Nephron (organoid): ENCODE results near the gene SNTA1.

Experiments
- H3K27ac Mint-ChIP-seq, 3 experiments: 2 replicates each; pipeline ENCODE4 v1.8.0; 2020; ENCODE audit warnings: mixed read lengths in 3 of 3, mild to moderate bottlenecking in 2 of 3, moderate library complexity in 1 of 3
- H3K27me3 Mint-ChIP-seq: 2 replicates; pipeline ENCODE4 v1.8.0; 2021; ENCODE audit warnings: low read depth, mild to moderate bottlenecking, moderate library complexity, mixed read lengths
- H3K36me3 Mint-ChIP-seq: 2 replicates; pipeline ENCODE4 v1.8.0; 2020; ENCODE audit warnings: low read depth, mixed read lengths
- H3K4me1 Mint-ChIP-seq: 2 replicates; pipeline ENCODE4 v1.8.0; 2020; ENCODE audit warnings: mixed read lengths
- H3K4me3 Mint-ChIP-seq, 3 experiments: 2 replicates each; pipeline ENCODE4 v1.8.0; 2020; ENCODE audit warnings: mild to moderate bottlenecking in 3 of 3, mixed read lengths in 3 of 3, moderate library complexity in 2 of 3
- H3K9me3 Mint-ChIP-seq: 2 replicates; pipeline ENCODE4 v1.8.0; 2020; ENCODE audit warnings: mixed read lengths
- TF ChIP-seq, protein P1 (sequence below), 3 experiments: fragments of 200-600 bp; sonication (generic); IDR thresholded peaks; one replicate each; pipeline ENCODE4 v1.5.0; 2021; ENCODE audit warnings: antibody characterized with exemption in 3 of 3; ENCODE audit not compliant: unreplicated experiment in 3 of 3

The SNTA1 gene

DNA sequence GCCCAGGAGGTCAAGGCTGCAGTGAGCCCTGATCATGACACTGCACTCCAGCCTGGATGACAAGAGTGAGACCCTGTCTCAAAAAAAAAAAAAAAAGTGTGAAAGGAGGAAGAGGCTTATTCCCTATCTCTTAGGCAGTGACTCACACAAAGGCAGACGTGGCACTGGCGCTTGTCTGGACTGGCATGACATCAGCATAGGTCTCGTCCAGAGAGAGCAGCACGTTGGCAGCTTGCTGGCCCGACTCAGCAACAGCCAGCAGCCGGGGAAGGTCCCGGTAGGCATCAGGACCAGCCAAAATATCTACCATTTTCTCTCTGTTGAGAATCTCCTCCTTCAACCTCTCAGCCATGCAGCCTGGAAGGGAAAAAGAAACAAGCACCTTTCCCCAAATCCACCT lies 56.4 kb downstream of the SNTA1 start:
- Mint-ChIP-seq H3K36me3 (peaks cover 64% of the 10 kb centered on the region), H3K9me3 (peaks cover 2% of the 10 kb centered on the region), H3K4me1 (peaks cover 5% of the 10 kb centered on the region), H3K27me3 (no peaks in the 10 kb centered on the region), H3K27ac (no peak overlapping the region), H3K4me3 (no peak overlapping the region)
- TF ChIP-seq, protein P1, sequence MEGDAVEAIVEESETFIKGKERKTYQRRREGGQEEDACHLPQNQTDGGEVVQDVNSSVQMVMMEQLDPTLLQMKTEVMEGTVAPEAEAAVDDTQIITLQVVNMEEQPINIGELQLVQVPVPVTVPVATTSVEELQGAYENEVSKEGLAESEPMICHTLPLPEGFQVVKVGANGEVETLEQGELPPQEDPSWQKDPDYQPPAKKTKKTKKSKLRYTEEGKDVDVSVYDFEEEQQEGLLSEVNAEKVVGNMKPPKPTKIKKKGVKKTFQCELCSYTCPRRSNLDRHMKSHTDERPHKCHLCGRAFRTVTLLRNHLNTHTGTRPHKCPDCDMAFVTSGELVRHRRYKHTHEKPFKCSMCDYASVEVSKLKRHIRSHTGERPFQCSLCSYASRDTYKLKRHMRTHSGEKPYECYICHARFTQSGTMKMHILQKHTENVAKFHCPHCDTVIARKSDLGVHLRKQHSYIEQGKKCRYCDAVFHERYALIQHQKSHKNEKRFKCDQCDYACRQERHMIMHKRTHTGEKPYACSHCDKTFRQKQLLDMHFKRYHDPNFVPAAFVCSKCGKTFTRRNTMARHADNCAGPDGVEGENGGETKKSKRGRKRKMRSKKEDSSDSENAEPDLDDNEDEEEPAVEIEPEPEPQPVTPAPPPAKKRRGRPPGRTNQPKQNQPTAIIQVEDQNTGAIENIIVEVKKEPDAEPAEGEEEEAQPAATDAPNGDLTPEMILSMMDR (IDR thresholded peaks at IDR 0.05; ENCODE audit: unreplicated experiment in 3 of 3), result no peak

DNA sequence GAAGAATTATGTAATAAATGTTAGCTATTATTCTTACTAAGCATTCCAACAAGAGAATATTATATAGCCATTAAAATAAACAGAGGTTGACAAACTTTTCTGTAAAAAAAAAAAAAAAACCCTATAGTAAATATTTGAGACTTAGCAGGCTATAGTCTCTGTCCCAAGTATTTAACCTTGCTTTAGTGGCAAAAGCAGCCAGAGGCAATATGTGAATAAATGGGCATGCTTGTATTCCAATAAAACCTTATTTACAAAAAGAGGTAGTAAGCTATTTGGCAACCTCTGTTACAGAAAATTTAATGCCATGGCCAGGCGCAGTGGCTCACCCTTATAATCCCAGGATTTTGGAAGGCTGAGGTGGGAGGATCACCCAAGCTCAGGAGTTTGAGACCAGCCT lies 56.9 kb downstream of the SNTA1 start:
- Mint-ChIP-seq H3K27me3 (no peaks in the 10 kb centered on the region), H3K36me3 (peaks cover 61% of the 10 kb centered on the region), H3K4me1 (peaks cover under 1% of the 10 kb centered on the region), H3K9me3 (peaks cover 2% of the 10 kb centered on the region), H3K4me3 (no peak overlapping the region), H3K27ac (no peak overlapping the region)
- TF ChIP-seq, protein P1 (IDR thresholded peaks at IDR 0.05; ENCODE audit: unreplicated experiment in 3 of 3), result no peak

DNA sequence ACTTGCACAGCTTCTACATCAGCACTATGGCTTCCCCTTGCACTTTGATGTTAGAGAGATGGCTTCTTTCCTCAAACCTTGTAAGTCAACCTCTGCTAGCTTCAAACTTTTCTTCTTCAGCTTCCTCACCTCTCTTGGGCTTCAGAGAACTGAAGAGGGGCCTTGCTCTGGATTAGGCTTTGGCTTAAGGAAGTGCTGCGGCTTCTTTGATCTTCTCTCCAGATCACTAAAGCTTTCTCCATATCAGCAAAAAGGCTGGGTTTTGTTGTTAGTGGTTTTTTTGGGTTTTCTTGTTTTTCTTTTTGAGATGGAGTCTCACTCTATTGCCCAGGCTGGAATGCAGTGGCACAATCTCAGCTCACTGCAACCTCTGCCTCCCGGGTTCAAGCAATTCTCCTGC lies 66.2 kb downstream of the SNTA1 start:
- Mint-ChIP-seq H3K27ac (no peak overlapping the region), H3K27me3 (no peaks in the 10 kb centered on the region), H3K4me3 (no peak overlapping the region)

DNA sequence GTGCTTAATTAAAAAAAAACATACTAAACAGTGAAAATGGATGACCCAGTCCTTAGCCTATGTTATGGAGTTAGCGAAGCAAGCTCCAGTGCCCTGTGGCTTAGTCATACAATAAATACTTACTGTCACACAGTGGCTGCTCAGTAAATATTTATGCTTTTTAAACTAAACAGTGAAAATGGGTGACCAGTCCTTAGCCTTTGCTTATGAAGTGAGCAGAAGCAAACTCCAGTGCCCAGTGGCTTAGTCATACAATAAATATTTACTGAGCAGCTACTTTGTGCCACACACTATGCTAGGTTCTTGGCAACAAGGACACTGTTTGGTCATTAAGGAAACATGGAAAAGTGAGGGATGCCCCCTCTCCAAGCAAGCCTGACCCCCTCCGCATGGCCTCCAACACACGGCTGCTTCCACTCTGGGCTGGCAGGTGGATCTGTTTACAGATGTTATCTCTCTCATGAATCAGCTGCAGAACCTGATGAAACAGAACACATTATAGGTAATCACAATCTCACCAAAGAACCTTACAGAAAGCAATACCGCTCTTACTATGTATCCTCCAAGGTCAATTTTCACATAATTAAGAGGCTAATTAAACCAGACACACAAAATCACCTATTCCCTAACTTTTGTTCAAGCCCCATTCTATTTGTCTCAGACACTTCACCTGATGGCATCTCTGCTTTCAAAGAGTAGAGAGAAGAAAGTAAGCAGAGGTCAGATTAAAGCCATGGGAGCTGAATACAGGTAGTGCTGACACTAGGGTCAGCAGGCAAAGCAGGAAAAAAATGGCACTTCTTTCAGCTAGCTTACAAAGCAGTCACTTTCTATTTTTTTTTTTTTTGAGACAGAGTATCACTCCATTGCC lies 69.6 kb downstream of the SNTA1 start:
- H3K27me3 Mint-ChIP-seq, result no peaks in the 10 kb centered on the region
- H3K27ac Mint-ChIP-seq, result no peak overlapping the region
- TF ChIP-seq, protein P1 (IDR thresholded peaks at IDR 0.05; ENCODE audit: unreplicated experiment in 3 of 3), result no peak
- peaks cover 3% of the 10 kb centered on the region for H3K9me3 Mint-ChIP-seq
- peaks cover 74% of the 10 kb centered on the region for H3K36me3 Mint-ChIP-seq
- H3K4me1 Mint-ChIP-seq, result no peaks in the 10 kb centered on the region
- no peak overlapping the region for H3K4me3 Mint-ChIP-seq

More for the DNA sequence above, 66.2 kb downstream of the SNTA1 start:
- Mint-ChIP-seq H3K36me3 (peaks cover 67% of the 10 kb centered on the region), H3K4me1 (no peaks in the 10 kb centered on the region), H3K9me3 (peaks cover 3% of the 10 kb centered on the region)
- TF ChIP-seq, protein P1 (IDR thresholded peaks at IDR 0.05; ENCODE audit: unreplicated experiment in 3 of 3), result no peak

DNA sequence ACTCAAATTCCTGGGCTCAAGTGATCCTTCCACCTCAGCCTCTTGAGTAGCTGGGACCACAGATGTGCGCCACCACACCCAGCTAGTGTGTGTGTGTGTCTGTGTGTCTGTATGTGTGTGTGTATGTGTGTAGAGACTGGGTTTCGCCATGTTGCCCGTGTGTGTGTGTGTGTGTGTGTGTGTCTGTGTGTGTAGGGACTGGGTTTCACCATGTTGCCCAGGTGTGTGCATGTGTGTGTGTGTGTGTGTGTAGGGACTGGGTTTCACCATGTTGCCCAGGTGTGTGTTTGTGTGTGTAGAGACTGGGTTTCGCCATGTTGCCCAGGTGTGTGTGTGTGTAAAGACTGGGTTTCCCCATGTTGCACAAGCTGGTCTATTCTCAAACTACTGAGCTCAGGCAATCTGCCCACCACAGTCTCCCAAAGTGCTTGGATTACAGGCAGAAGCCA lies 70.5 kb downstream of the SNTA1 start:
- Mint-ChIP-seq H3K4me1 (no peaks in the 10 kb centered on the region), H3K9me3 (peaks cover 3% of the 10 kb centered on the region), H3K27me3 (no peaks in the 10 kb centered on the region), H3K4me3 (no peak overlapping the region), H3K27ac (no peak overlapping the region), H3K36me3 (peaks cover 64% of the 10 kb centered on the region)
- TF ChIP-seq, protein P1 (IDR thresholded peaks at IDR 0.05; ENCODE audit: unreplicated experiment in 3 of 3), result no peak

DNA sequence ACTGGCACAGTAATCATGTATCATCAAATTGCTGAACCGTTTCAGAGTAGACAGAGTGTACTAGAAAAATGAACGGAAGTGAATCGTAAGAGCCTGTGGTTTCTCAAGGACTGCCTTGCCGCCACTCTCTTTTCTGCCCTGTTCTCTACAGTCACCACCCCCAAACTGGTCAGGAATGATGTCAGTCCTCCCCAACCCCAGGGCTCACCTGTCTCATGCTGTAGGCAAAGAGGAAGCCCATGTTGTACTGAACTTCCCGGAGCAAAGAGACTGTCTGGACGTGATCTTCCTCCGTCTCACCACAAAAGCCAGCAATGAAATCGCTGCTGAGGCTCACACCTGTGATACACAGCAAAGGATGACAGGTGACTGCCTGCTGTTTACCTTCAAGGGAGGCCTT lies 73.3 kb downstream of the SNTA1 start:
- no peaks in the 10 kb centered on the region for H3K27me3 Mint-ChIP-seq
- peaks cover 60% of the 10 kb centered on the region for H3K36me3 Mint-ChIP-seq
- H3K9me3 Mint-ChIP-seq, result no peaks in the 10 kb centered on the region
- H3K4me1 Mint-ChIP-seq, result no peaks in the 10 kb centered on the region
- TF ChIP-seq, protein P1 (IDR thresholded peaks at IDR 0.05; ENCODE audit: unreplicated experiment in 3 of 3), result no peak
- no peak overlapping the region for H3K27ac Mint-ChIP-seq
- no peak overlapping the region for H3K4me3 Mint-ChIP-seq
